SU-DHL-6 (cell line): ENCODE data around the gene L3MBTL4.

ENCODE experiments used
- CTCF ChIP-seq: fragments of 200-600 bp; sonication (generic); IDR thresholded peaks from one replicate; pipeline ENCODE4 v1.5.1; 2017; ENCODE audit warnings: antibody characterized with exemption, mild to moderate bottlenecking, low read length, moderate library complexity; ENCODE audit not compliant: insufficient read depth, poor library complexity, severe bottlenecking
- EZH2phosphoT487 ChIP-seq: fragments of 200-600 bp; sonication (generic), shearing (Covaris generic); conservative IDR thresholded peaks from 2 replicates; pipeline ENCODE4 v1.6.1; 2018; ENCODE audit warnings: mild to moderate bottlenecking, antibody characterized with exemption, low read length, moderate library complexity, mixed read lengths

GRCh38 chr18:6215888-6216287 is 198.8 kb downstream of the L3MBTL4 start:
- TF ChIP-seq CTCF, result no peak
- no peak for TF ChIP-seq EZH2phosphoT487
